H1 (cell line): ENCODE measurements around the gene MYH7. TPM values are rescaled to one million over a fixed set of nuclear protein-coding genes. Genes with fewer than 3 reads are reported as not detected.

Source experiments
- CTCF ChIA-PET: fragments of 300-600 bp; sonication (Branson Sonifier 250); formaldehyde crosslinking; loops from one replicate; lab custom pipeline; 2021; ENCODE audit not compliant: partially characterized antibody; lab: Charles Lee
- POLR2A ChIA-PET: fragments of 300-600 bp; sonication (Branson Sonifier 250); formaldehyde crosslinking; loops from one replicate; lab custom pipeline; 2021; ENCODE audit warnings: inconsistent platforms; ENCODE audit not compliant: partially characterized antibody; lab: Charles Lee
- DNase-seq, 2 experiments: peaks; one replicate each; pipeline versions ENCODE4 v3.0.0 to v3.0.0-alpha.2; 2010 to 2022; ENCODE audit warnings: low spot score in 2 of 2, low read depth in 1 of 2, mixed read lengths in 1 of 2
- FAIRE-seq: peaks from 2 replicates; lab custom pipeline; 2011; peaks lifted over from hg19 to GRCh38; lab: Jason Lieb, UNC
- H2AFZ ChIP-seq: 2 replicates; pipeline ENCODE4 v1.8.1; 2012; ENCODE audit warnings: low read length, inconsistent platforms
- H2AK5ac ChIP-seq: 2 replicates; pipeline ENCODE4 v1.6.1; 2013; ENCODE audit warnings: low read depth, low read length
- H2BK120ac ChIP-seq: replicated peaks from 2 replicates; pipeline ENCODE3; 2013; ENCODE audit warnings: low read depth, low read length, inconsistent platforms
- H2BK12ac ChIP-seq: 2 replicates; pipeline ENCODE4 v1.6.1; 2013; ENCODE audit warnings: low read depth, low read length
- H2BK15ac ChIP-seq: 2 replicates; pipeline ENCODE4 v1.6.1; 2013; ENCODE audit warnings: low read length
- H2BK20ac ChIP-seq: 2 replicates; pipeline ENCODE4 v1.6.1; 2013; ENCODE audit warnings: low read length
- H2BK5ac ChIP-seq: 2 replicates; pipeline ENCODE4 v1.6.1; 2013; ENCODE audit warnings: low read depth, low read length
- H3K14ac ChIP-seq: 2 replicates; pipeline ENCODE4 v1.6.1; 2013; ENCODE audit warnings: inconsistent platforms; ENCODE audit not compliant: insufficient read length
- H3K18ac ChIP-seq: 2 replicates; pipeline ENCODE4 v1.6.1; 2013; ENCODE audit warnings: low read length; ENCODE audit errors: extremely low read depth
- H3K23ac ChIP-seq: 2 replicates; pipeline ENCODE4 v1.6.1; 2013; ENCODE audit warnings: inconsistent platforms; ENCODE audit not compliant: insufficient read length
- H3K23me2 ChIP-seq: 2 replicates; pipeline ENCODE4 v1.6.1; 2013; ENCODE audit warnings: low read depth, low read length
- H3K27ac ChIP-seq: 2 replicates; pipeline ENCODE4 v1.6.1; 2011; ENCODE audit warnings: low read depth, low read length, inconsistent platforms
- H3K27me3 ChIP-seq, 4 experiments: replicated peaks in 1 of 4; 1 replicate in 1 of 4; 2 replicates in 3 of 4; pipeline versions ENCODE4 v1.6.1 to v1.8.1; 2011 to 2013; ENCODE audit warnings: low read length in 3 of 4, mild to moderate bottlenecking in 3 of 4, inconsistent platforms in 2 of 4, mixed read lengths in 2 of 4, moderate library complexity in 1 of 4; ENCODE audit not compliant: control insufficient read depth in 3 of 4, insufficient read depth in 3 of 4; ENCODE audit errors: extremely low read depth in 1 of 4
- H3K36me3 ChIP-seq, 4 experiments: 2 replicates each; pipeline versions ENCODE4 v1.6.1 to v1.8.1; 2011 to 2013; ENCODE audit warnings: mild to moderate bottlenecking in 4 of 4, low read length in 3 of 4, moderate library complexity in 2 of 4, control low read depth in 1 of 4, inconsistent platforms in 1 of 4; ENCODE audit not compliant: insufficient read depth in 4 of 4, control insufficient read depth in 2 of 4
- H3K4ac ChIP-seq: replicated peaks from 2 replicates; pipeline ENCODE3; 2013; ENCODE audit warnings: low read length, low read depth, mixed read lengths, inconsistent platforms; ENCODE audit not compliant: insufficient read length
- H3K4me1 ChIP-seq, 4 experiments: replicated peaks in 1 of 4; 1 replicate in 1 of 4; 2 replicates in 3 of 4; pipeline versions ENCODE4 v1.6.1 to v1.8.1; 2011 to 2013; ENCODE audit warnings: low read length in 3 of 4, inconsistent platforms in 2 of 4, mixed read lengths in 1 of 4; ENCODE audit not compliant: insufficient read depth in 4 of 4, control insufficient read depth in 3 of 4
- H3K4me2 ChIP-seq, 2 experiments: 2 replicates each; pipeline versions ENCODE4 v1.6.1 to v1.8.1; 2011 to 2013; ENCODE audit warnings: low read depth in 2 of 2, low read length in 2 of 2, control low read depth in 1 of 2, inconsistent platforms in 1 of 2, mild to moderate bottlenecking in 1 of 2; ENCODE audit not compliant: insufficient read depth in 1 of 2
- H3K4me3 ChIP-seq, 4 experiments: fragments of 200-600, 300-600 bp in 1 of 4; sonication (generic), shearing (Covaris generic), sonication (Bioruptor Twin) in 1 of 4; 2 replicates each; pipeline versions ENCODE4 v1.5.1 to v1.8.1; 2011 to 2016; ENCODE audit warnings: low read length in 4 of 4, low read depth in 3 of 4, control low read depth in 2 of 4, inconsistent platforms in 2 of 4, mild to moderate bottlenecking in 2 of 4, mixed read lengths in 1 of 4, moderate library complexity in 1 of 4; ENCODE audit not compliant: insufficient read depth in 2 of 4; ENCODE audit errors: extremely low read depth in 1 of 4
- H3K56ac ChIP-seq: replicated peaks from 2 replicates; pipeline ENCODE3; 2013; ENCODE audit warnings: low read depth, mild to moderate bottlenecking, mixed read lengths, low read length, inconsistent platforms; ENCODE audit not compliant: insufficient read length
- H3K79me1 ChIP-seq: 2 replicates; pipeline ENCODE4 v1.6.1; 2013; ENCODE audit warnings: low read depth, low read length, control low read depth
- H3K79me2 ChIP-seq, 2 experiments: 2 replicates each; pipeline versions ENCODE4 v1.6.1 to v1.8.1; 2012 to 2013; ENCODE audit warnings: low read length in 2 of 2, mild to moderate bottlenecking in 2 of 2, inconsistent platforms in 1 of 2; ENCODE audit not compliant: insufficient read depth in 2 of 2, control insufficient read depth in 1 of 2
- H3K9ac ChIP-seq, 4 experiments: replicated peaks in 1 of 4; 1 replicate in 1 of 4; 2 replicates in 3 of 4; pipeline versions ENCODE4 v1.6.1 to v1.8.1; 2011 to 2013; ENCODE audit warnings: low read depth in 3 of 4, low read length in 3 of 4, control low read depth in 2 of 4, mild to moderate bottlenecking in 2 of 4, moderate library complexity in 2 of 4, inconsistent platforms in 1 of 4; ENCODE audit errors: extremely low read depth in 1 of 4
- H3K9me3 ChIP-seq, 2 experiments: 2 replicates each; pipeline versions ENCODE4 v1.6.1 to v1.8.1; 2012 to 2013; ENCODE audit warnings: mild to moderate bottlenecking in 2 of 2, moderate library complexity in 2 of 2, control low read depth in 1 of 2, inconsistent platforms in 1 of 2, low read depth in 1 of 2, low read length in 1 of 2, mixed read lengths in 1 of 2; ENCODE audit not compliant: insufficient read depth in 2 of 2
- H4K20me1 ChIP-seq, 2 experiments: replicated peaks in 1 of 2; 2 replicates each; pipeline versions ENCODE3 to v1.8.1; 2011 to 2013; ENCODE audit warnings: inconsistent platforms in 2 of 2, low read length in 2 of 2, mild to moderate bottlenecking in 1 of 2; ENCODE audit not compliant: insufficient read depth in 2 of 2, control insufficient read depth in 1 of 2
- H4K5ac ChIP-seq: 2 replicates; pipeline ENCODE4 v1.6.1; 2013; ENCODE audit warnings: low read length, low read depth, mixed read lengths, inconsistent platforms; ENCODE audit not compliant: insufficient read length
- H4K8ac ChIP-seq: 2 replicates; pipeline ENCODE4 v1.8.0; 2013; ENCODE audit warnings: mild to moderate bottlenecking, moderate library complexity, low read length, inconsistent platforms; ENCODE audit not compliant: insufficient read depth; ENCODE audit errors: extremely low read depth
- H4K91ac ChIP-seq: replicated peaks from 2 replicates; pipeline ENCODE3; 2013; ENCODE audit warnings: low read length, mixed read lengths, inconsistent platforms; ENCODE audit not compliant: insufficient read length
- CHD2 ChIP-seq: IDR thresholded peaks from 2 replicates; pipeline ENCODE4 v1.6.1; 2012; ENCODE audit warnings: low read length, improper control_type of control experiment
- KDM1A ChIP-seq: fragments of 200-600, 300-600 bp; sonication (generic); IDR thresholded peaks from 2 replicates; pipeline ENCODE4 v1.7.1; 2016; ENCODE audit warnings: mild to moderate bottlenecking, low read length, borderline replicate concordance
- POU5F1 ChIP-seq: IDR thresholded peaks from 2 replicates; pipeline ENCODE4 v1.6.1; 2011; ENCODE audit warnings: low read depth, mild to moderate bottlenecking, low read length, moderate library complexity
- RNF2 ChIP-seq: fragments of 200-900, 300-1000 bp; sonication (generic); IDR thresholded peaks from 2 replicates; pipeline ENCODE4 v1.7.1; 2016; ENCODE audit warnings: borderline replicate concordance, low read depth, mild to moderate bottlenecking, antibody characterized with exemption, low read length; ENCODE audit not compliant: poor library complexity, severe bottlenecking; ENCODE audit errors: missing control alignments
- SP4 ChIP-seq: IDR thresholded peaks from 2 replicates; pipeline ENCODE4 v1.6.1; 2012; ENCODE audit warnings: low read length, inconsistent platforms
- WGBS, 2 experiments: shearing (Covaris generic) in 1 of 2; methylation state at CpG; one replicate each; pipeline versions ENCODE4 v1.1.6 to v1.1.7; 2013 to 2015; ENCODE audit warnings: low lambda C conversion rate in 2 of 2, mixed read lengths in 2 of 2, inconsistent platforms in 1 of 2, low coverage in 1 of 2, missing lambda C conversion rate in 1 of 2; ENCODE audit not compliant: insufficient replicate concordance in 2 of 2, insufficient coverage in 1 of 2, insufficient read length in 1 of 2; ENCODE audit errors: extremely low coverage in 1 of 2, missing lambda C conversion rate in 1 of 2; 5-methylcytosine and 5-hydroxymethylcytosine counted together
- polyA plus RNA-seq, 7 experiments: library from polyadenylated mRNA; depleted of rRNA in 3 of 7; stranded (reverse) in 5 of 7; unstranded in 2 of 7; fragments of >200 nt in 5 of 7; fragments of 200-250 nt in 2 of 7; gene quantifications; 1 replicate in 5 of 7; 2 replicates in 1 of 7; 4 replicates in 1 of 7; pipeline versions ENCODE4 v1.2.1 to v1.2.3, GENCODE V29; 2011 to 2013; ENCODE audit warnings: missing spikeins in 2 of 7, mixed read lengths in 2 of 7
- total RNA-seq: library from RNA; stranded (reverse); fragmentation: NEBNext Ultra II Directional; extraction: Animal tissue kit (Norgen Biotek cat#: 25700); gene quantifications from 2 replicates; pipeline ENCODE4 v1.2.1, GENCODE V29; 2021

Gene MYH7
- total and polyA plus RNA-seq, 2 of the 8 experiments (the other 6 are each of a cell fraction or from before 2014, with no cell fraction given), result not detected

GRCh38 chr14:23437133-23438100 lies 2.0 kb upstream of the MYH7 start:
- H3K56ac ChIP-seq, result no peak overlapping the region
- FAIRE-seq (no peak), DNase-seq (peak in 1 of 2 experiments; percentile 24)
- H2BK20ac ChIP-seq, result no peak overlapping the region
- H2BK12ac ChIP-seq, result no peak overlapping the region
- peaks cover 0 to 7% (median 4%) of the 10 kb centered on the region in 4 experiments; a peak in 4 of 7 replicates for H3K4me1 ChIP-seq
- ChIA-PET POLR2A (interaction anchor here (0.9 to 1.8 kb wide), 5 partner anchors 9 to 117 kb away, joined by 3 to 4 read pairs (median 3); partner anchors contain the start of gene PABPN1), CTCF (interaction anchor here (0.6 to 3.2 kb wide), 16 partner anchors 10 to 126 kb away, joined by 3 to 19 read pairs (median 4); no protein-coding TSS in a partner anchor)
- H2BK5ac ChIP-seq, result no peak overlapping the region
- H4K5ac ChIP-seq, result no peak overlapping the region
- H2AK5ac ChIP-seq, result no peak overlapping the region
- no peaks in the 10 kb centered on the region for H3K23me2 ChIP-seq
- H3K4ac ChIP-seq, result no peak overlapping the region
- H3K27ac ChIP-seq, result no peak overlapping the region
- no peak overlapping the region for H2BK15ac ChIP-seq
- no peak overlapping the region for H4K8ac ChIP-seq
- H3K14ac ChIP-seq, result no peak overlapping the region
- no peaks in the 10 kb centered on the region for H3K9me3 ChIP-seq
- no peak overlapping the region for H2AFZ ChIP-seq
- H3K27me3 ChIP-seq, result peaks cover 0 to 4% (median 1%) of the 10 kb centered on the region in 4 experiments; a peak in 3 of 7 replicates
- no peak overlapping the region for H4K91ac ChIP-seq
- H3K9ac ChIP-seq, result no peak overlapping the region
- no peaks in the 10 kb centered on the region for H3K36me3 ChIP-seq
- 89% methylated on average over 6 of the region's 8 CpGs; no CpG with 5 or more reads in 1 of the 2 experiments for WGBS, 2 experiments
- H3K18ac ChIP-seq, result no peak overlapping the region
- TF ChIP-seq CHD2 (no peak), KDM1A (no peak), SP4 (no peak), POU5F1 (no peak), RNF2 (no peak)
- H3K4me2 ChIP-seq, result no peak overlapping the region
- H3K79me1 ChIP-seq, result no peaks in the 10 kb centered on the region
- H3K23ac ChIP-seq, result no peak overlapping the region
- H3K79me2 ChIP-seq, result no peaks in the 10 kb centered on the region
- no peaks in the 10 kb centered on the region for H4K20me1 ChIP-seq
- no peak overlapping the region for H2BK120ac ChIP-seq
- no peak overlapping the region for H3K4me3 ChIP-seq
